K562 (cell line): ENCODE data around the gene UCKL1. TPM values are rescaled to one million over a fixed set of nuclear protein-coding genes. Genes with fewer than 3 reads are reported as not detected.

Experiments used
- ARID1B ChIP-seq: fragments of 450-650 bp; IDR thresholded peaks from 2 replicates; pipeline ENCODE4 v1.6.1; 2016; ENCODE audit warnings: antibody characterized with exemption, mild to moderate bottlenecking, inconsistent platforms
- BACH1 ChIP-seq: fragments of 200-800 bp; sonication (Bioruptor generic); IDR thresholded peaks from 2 replicates; pipeline ENCODE4 v1.6.1; 2016; ENCODE audit warnings: missing genetic modification characterization, missing compliant biosample characterization
- CGGBP1 ChIP-seq: fragments of 250-450 bp; sonication (Bioruptor Pico); IDR thresholded peaks from 2 replicates; pipeline ENCODE4 v1.9.0; 2021; ENCODE audit warnings: mild to moderate bottlenecking
- CHD2 ChIP-seq: IDR thresholded peaks from 2 replicates; pipeline ENCODE4 v1.6.1; 2011; ENCODE audit warnings: low read depth, low read length
- CSDE1 ChIP-seq, 2 experiments: fragments of 450-650 bp; IDR thresholded peaks; 2 replicates each; pipeline ENCODE4 v1.6.1; 2016; ENCODE audit warnings: mild to moderate bottlenecking in 1 of 2
- CXXC5 ChIP-seq: fragments of 250-450 bp; sonication (Bioruptor Pico); IDR thresholded peaks from 2 replicates; pipeline ENCODE4 v1.8.0; 2022; ENCODE audit warnings: inconsistent platforms, mild to moderate bottlenecking, moderate library complexity
- MCM3 ChIP-seq: fragments of 450-650 bp; IDR thresholded peaks from 2 replicates; pipeline ENCODE4 v1.6.1; 2016
- MECOM ChIP-seq: fragments of 250-450 bp; sonication (Bioruptor Pico); IDR thresholded peaks from 2 replicates; pipeline ENCODE4 v1.8.0; 2022; ENCODE audit warnings: inconsistent platforms
- MLLT1 ChIP-seq, 2 experiments: fragments of 450-650 bp; IDR thresholded peaks; 2 replicates each; pipeline ENCODE4 v1.6.1; 2016
- MYC ChIP-seq, 2 experiments: fragments of 250-450 bp in 1 of 2; sonication (Bioruptor Pico) in 1 of 2; IDR thresholded peaks; 2 replicates each; pipeline versions ENCODE4 v1.5.1 to v1.6.1; 2012 to 2021; ENCODE audit warnings: low read depth in 2 of 2, borderline replicate concordance in 1 of 2, improper control_type of control experiment in 1 of 2, low read length in 1 of 2, mild to moderate bottlenecking in 1 of 2, moderate library complexity in 1 of 2
- NR2F6 ChIP-seq: fragments of 450-650 bp; formaldehyde crosslinking; IDR thresholded peaks from 2 replicates; pipeline ENCODE4 v1.4.0; 2020; ENCODE audit warnings: mild to moderate bottlenecking
- RFX5 ChIP-seq: IDR thresholded peaks from 2 replicates; pipeline ENCODE4 v1.6.1; 2011; ENCODE audit warnings: low read depth, mild to moderate bottlenecking, improper control_type of control experiment, low read length
- SIRT6 ChIP-seq: IDR thresholded peaks from one replicate; pipeline ENCODE4 v1.6.1; 2012; ENCODE audit warnings: low read depth, mild to moderate bottlenecking, control low read depth, inconsistent platforms, low read length, moderate library complexity
- SNIP1 ChIP-seq: fragments of 450-650 bp; IDR thresholded peaks from 2 replicates; pipeline ENCODE4 v1.7.1; 2017; ENCODE audit warnings: low read depth, mild to moderate bottlenecking
- TAF15 ChIP-seq: fragments of 200-400 bp; formaldehyde crosslinking; IDR thresholded peaks from 2 replicates; pipeline ENCODE4 v1.6.1; 2017; ENCODE audit warnings: mild to moderate bottlenecking, low read depth, low read length, moderate library complexity
- TARDBP ChIP-seq: fragments of 450-650 bp; IDR thresholded peaks from 2 replicates; pipeline ENCODE4 v1.6.1; 2016
- THRAP3 ChIP-seq: fragments of 450-650 bp; IDR thresholded peaks from 2 replicates; pipeline ENCODE4 v1.6.1; 2016; ENCODE audit warnings: mild to moderate bottlenecking, inconsistent platforms, borderline replicate concordance
- VEZF1 ChIP-seq: fragments of 200-800 bp; sonication (Bioruptor generic); IDR thresholded peaks from 2 replicates; pipeline ENCODE4 v1.6.1; 2017; ENCODE audit warnings: missing genetic modification characterization, missing compliant biosample characterization
- ZFPM2 ChIP-seq: fragments of 250-450 bp; sonication (Bioruptor Pico); IDR thresholded peaks from 2 replicates; pipeline ENCODE4 v1.5.1; 2022; ENCODE audit warnings: mild to moderate bottlenecking
- ZNF239 ChIP-seq: fragments of 250-450 bp; sonication (Bioruptor Pico); IDR thresholded peaks from 2 replicates; pipeline ENCODE4 v1.4.0; 2020; ENCODE audit warnings: mild to moderate bottlenecking
- ZNF274 ChIP-seq: IDR thresholded peaks from 2 replicates; pipeline ENCODE4 v1.6.1; 2011; ENCODE audit warnings: low read depth, mild to moderate bottlenecking, low read length, moderate library complexity, borderline replicate concordance
- ZNF76 ChIP-seq: fragments of 250-450 bp; sonication (Bioruptor Pico); IDR thresholded peaks from 2 replicates; pipeline ENCODE4 v1.4.0; 2020; ENCODE audit warnings: mild to moderate bottlenecking, moderate library complexity, borderline replicate concordance
- polyA plus RNA-seq, 8 experiments: library from polyadenylated mRNA; depleted of rRNA in 4 of 8; stranded (reverse) in 5 of 8; unstranded in 3 of 8; fragments of >200 nt; fragmentation: Nextera tagmentation in 2 of 8; fragmentation: Illumina TruSeq in 1 of 8; extraction: Ambion mirVana in 2 of 8; extraction: Trizol in 1 of 8; gene quantifications; 2 replicates each; pipeline versions ENCODE4 v1.2.1 to v1.2.3, GENCODE V29; 2011 to 2014; ENCODE audit warnings: inconsistent platforms in 1 of 8, missing spikeins in 1 of 8
- total RNA-seq, 7 experiments: library from RNA; depleted of rRNA in 6 of 7; stranded (reverse); fragments of >200 nt in 6 of 7; fragmentation: Illumina TruSeq in 2 of 7; extraction: Trizol in 2 of 7; gene quantifications; 2 replicates each; pipeline versions ENCODE4 v1.2.1 to v1.2.3, GENCODE V29; 2011 to 2021; ENCODE audit warnings: low replicate concordance in 1 of 7
- TF ChIP-seq, protein P1 (sequence below): sonication (generic); formaldehyde crosslinking; IDR thresholded peaks from 2 replicates; pipeline ENCODE4 v1.9.0; 2022; ENCODE audit warnings: mild to moderate bottlenecking, missing genetic modification reagents
- TF ChIP-seq, protein P2 (sequence below): fragments of 450-650 bp; IDR thresholded peaks from 2 replicates; pipeline ENCODE4 v1.6.1; 2017; ENCODE audit warnings: antibody characterized with exemption

Gene UCKL1
- total and polyA plus RNA-seq, 9 of the 15 experiments (the other 6 are each of a cell fraction or from before 2014, with no cell fraction given) = 3.1 to 52.8 (median 24.2) TPM

DNA sequence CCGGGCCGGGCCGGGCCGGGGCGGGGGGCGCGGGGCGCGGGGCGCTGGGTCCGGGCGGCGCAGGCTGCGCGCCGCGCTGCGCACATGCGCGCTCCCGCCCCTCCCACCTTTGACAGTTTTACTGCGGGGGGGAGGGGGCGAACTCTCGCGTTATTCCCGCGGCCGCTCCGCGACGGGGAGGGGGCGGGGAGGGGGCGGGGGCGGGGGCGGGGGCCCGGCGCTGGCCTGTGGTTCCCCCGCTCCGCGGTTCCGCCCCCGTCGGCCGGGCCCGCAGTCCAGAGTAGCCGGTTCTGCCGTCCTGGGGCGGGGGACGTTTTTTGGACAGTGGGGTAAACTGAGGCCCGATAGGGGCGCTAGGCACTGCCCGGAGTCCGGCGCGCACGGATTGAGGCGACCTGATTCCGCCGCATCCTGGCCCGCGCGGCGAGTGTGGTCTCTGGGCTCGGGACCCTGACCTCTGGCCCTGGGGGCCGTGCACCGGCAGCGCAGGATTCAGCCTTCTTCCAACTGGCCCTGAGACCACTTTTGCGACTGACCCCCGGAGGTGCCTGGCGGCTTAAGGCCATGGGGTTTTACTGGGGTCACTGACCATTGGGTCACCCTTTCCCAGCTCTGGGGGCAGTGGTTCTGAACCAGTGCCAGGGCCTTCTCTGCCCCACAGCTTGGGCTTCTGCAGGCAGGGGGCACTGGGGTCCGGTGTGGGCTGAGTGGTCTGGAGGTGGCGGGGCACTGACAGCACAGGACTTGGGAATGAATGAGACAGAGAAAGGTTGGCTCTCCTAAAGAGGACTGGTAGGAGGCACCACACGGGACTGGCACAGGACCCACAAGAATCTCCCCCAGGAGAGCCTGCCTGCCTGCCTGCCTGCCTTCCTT, 13.9 kb upstream of the UCKL1 start, which contains the start of gene ZNF512B (continued):
- no peak for TF ChIP-seq ZFPM2 (CRISPR knock-in tag)
- no peak for TF ChIP-seq ZNF239 (CRISPR knock-in tag)
- TF ChIP-seq, protein P1, sequence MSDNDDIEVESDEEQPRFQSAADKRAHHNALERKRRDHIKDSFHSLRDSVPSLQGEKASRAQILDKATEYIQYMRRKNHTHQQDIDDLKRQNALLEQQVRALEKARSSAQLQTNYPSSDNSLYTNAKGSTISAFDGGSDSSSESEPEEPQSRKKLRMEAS (CRISPR knock-in tag) = no peak
- no peak for TF ChIP-seq RFX5
- TF ChIP-seq CSDE1 (IDR thresholded peaks at IDR 0.05) = no peak
- no peak for TF ChIP-seq NR2F6 (CRISPR knock-in tag)
- peak; percentile 98 for TF ChIP-seq VEZF1 (CRISPR knock-in tag)
- TF ChIP-seq TARDBP = no peak
- peak; percentile 91 for TF ChIP-seq CHD2
- no peak for TF ChIP-seq ZNF76 (CRISPR knock-in tag)
- no peak for TF ChIP-seq BACH1 (tag)
- TF ChIP-seq ZNF274 = no peak
- no peak for TF ChIP-seq MCM3
- TF ChIP-seq MLLT1 (IDR thresholded peaks at IDR 0.05) = no peak
- no peak for TF ChIP-seq SIRT6
- TF ChIP-seq TAF15 = no peak
- no peak for TF ChIP-seq ARID1B
- peak; percentile 83 for TF ChIP-seq MYC (IDR thresholded peaks at IDR 0.05; ENCODE audit: low read depth, low read length)
- no peak for TF ChIP-seq MYC (CRISPR knock-in tag; IDR thresholded peaks at IDR 0.05; ENCODE audit: borderline replicate concordance, low read depth)
- TF ChIP-seq MECOM (CRISPR knock-in tag) = no peak
- TF ChIP-seq CXXC5 (CRISPR knock-in tag) = 0 out of 2 replicates have a peak, but pooled peaks have one; percentile 38
- no peak for TF ChIP-seq CGGBP1 (CRISPR knock-in tag)
- TF ChIP-seq, protein P2, sequence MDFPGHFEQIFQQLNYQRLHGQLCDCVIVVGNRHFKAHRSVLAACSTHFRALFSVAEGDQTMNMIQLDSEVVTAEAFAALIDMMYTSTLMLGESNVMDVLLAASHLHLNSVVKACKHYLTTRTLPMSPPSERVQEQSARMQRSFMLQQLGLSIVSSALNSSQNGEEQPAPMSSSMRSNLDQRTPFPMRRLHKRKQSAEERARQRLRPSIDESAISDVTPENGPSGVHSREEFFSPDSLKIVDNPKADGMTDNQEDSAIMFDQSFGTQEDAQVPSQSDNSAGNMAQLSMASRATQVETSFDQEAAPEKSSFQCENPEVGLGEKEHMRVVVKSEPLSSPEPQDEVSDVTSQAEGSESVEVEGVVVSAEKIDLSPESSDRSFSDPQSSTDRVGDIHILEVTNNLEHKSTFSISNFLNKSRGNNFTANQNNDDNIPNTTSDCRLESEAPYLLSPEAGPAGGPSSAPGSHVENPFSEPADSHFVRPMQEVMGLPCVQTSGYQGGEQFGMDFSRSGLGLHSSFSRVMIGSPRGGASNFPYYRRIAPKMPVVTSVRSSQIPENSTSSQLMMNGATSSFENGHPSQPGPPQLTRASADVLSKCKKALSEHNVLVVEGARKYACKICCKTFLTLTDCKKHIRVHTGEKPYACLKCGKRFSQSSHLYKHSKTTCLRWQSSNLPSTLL = no peak
- TF ChIP-seq SNIP1 = no peak
- no peak for TF ChIP-seq THRAP3
